ENCODE results near the gene ING4.

The ING4 gene

DNA sequence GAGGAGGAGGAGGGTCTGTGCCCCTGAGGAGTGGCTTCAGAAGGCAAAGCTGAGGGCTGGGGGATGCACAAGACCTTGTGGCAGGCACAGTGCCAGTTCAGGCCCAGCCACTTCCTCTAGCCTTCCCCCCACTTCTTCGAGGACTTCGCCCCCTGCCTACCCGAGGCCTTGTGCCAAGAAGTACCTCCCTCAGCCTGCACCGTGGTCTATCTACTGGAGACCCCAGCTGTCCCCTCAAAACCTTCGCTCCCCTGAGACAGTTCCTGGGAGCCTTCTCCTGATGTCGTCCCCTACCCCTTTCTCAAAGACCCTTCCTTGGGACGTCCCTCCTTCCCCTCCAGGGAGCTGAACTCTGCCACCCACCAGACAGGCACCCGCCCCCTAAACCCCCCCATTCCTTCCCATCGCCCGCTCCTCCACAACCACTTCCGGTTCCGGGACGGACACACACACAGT lies 25.7 kb upstream of the ING4 start:
- DNase-seq (ENCODE audit: low spot score), result no peak

DNA sequence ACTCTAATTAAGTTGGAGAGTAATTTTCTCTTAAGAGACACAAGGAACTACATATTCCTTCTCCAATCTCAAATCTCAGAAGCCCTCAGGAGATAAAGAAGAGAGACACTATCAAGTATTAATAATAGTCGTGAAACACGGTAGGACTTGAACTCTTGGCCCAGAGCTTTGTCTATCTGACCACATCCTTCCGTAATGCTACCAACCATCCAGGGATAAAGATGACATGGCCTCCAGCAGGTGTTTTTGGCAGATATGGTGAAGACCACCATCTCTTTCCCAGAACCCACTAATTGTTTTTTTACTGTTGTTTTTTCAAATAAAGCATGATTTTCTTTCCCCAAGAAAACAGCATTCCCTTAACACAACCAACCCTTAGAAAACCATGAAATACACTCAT lies 22.9 kb upstream of the ING4 start:
- DNase-seq (ENCODE audit: low spot score), result no peak

GRCh38 chr12:6684609-6685008 lies 21.7 kb upstream of the ING4 start:
- no peak for DNase-seq (ENCODE audit: low spot score)

DNA sequence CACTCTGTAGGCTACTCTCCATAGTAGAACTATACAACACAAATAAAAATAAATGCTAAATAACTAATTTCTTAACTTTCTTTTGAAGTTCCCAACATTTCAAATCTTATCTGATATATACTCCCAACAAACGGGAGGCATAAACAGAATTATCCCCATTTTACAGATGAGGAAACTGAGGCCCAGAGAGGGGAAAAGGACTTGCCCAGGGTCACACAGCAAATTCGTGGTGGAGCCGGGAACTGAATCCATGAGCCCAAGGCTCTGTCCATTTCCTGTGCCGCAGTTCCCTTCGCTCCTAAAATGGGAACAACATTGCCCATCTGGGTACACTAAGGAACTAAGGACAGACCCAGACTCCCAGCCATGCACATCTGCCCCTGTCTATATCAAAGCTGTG lies 14.0 kb upstream of the ING4 start:
- no peak for DNase-seq (ENCODE audit: low spot score)

GRCh38 chr12:6672143-6672542 lies 9.2 kb upstream of the ING4 start:
- DNase-seq (ENCODE audit: low spot score), result no peak

GRCh38 chr12:6667559-6668210 lies 4.8 kb upstream of the ING4 start:
- DNase-seq (ENCODE audit: low spot score), result no peak

DNA sequence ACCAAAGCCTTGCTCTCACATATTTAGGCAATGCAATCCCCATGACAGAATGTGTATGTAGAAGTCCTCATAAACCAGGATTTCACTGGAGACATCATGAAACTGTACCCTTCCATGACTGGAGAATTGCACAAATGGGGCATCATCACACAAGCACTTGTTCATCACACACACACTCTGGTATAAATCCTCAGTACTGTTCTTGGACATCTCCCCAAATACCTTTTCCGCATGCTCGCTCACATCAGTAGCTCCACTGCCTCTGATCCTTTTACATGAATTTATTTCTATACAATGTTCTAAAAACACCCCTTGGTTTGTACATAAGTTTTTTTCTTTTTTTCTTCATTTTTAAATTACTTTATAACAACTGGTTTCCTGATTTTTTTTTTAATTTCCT lies 3.3 kb upstream of the ING4 start:
- DNase-seq (ENCODE audit: low spot score), result no peak

DNA sequence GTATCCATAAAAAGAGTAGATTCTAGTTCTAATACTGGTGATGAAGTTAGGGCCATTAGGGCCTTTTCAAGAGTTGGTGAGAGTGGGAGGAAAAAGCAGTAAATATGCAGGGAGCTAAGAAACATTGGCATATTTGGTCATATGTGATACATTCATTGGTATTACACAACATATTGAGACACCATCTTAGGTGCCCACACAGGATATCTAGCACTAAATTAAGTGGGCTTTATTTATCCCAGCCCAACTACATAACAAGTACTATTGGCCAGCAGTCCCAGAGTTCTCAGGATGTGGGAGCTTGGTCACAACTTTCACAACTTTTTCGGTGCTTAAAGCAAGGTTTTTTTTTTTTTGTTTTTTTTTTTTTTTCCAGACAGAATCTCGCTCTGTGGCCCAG lies 2.0 kb upstream of the ING4 start:
- no peak for DNase-seq (ENCODE audit: low spot score)

GRCh38 chr12:6662602-6662905 lies 365 bp downstream of the ING4 start:
- DNase-seq (ENCODE audit: low spot score), result no peak

DNA sequence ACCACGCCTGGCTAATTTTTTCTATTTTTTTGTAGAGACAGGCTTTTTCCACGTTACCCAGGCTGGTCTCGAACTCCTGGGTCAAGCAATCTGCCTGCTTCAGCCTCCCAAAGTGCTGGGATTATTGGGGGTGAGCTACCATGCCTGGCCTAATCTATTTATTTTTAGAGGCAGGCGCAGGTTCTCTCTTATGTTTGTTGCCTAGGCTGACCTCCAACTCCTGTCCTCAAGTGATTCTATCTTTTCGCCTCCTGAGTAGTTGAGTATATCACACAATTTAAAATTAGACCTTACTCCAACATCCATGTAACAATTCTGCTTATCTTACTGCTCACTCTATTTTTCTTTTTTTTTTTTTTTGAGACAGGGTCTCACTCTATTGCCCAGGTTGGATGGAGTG lies 8.9 kb downstream of the ING4 start:
- DNase-seq (ENCODE audit: low spot score), result no peak

- DNase-seq (ENCODE audit: low spot score), result no peak
Observed at GRCh38 chr12:6653342-6653741, 9.6 kb downstream of the ING4 start.

DNA sequence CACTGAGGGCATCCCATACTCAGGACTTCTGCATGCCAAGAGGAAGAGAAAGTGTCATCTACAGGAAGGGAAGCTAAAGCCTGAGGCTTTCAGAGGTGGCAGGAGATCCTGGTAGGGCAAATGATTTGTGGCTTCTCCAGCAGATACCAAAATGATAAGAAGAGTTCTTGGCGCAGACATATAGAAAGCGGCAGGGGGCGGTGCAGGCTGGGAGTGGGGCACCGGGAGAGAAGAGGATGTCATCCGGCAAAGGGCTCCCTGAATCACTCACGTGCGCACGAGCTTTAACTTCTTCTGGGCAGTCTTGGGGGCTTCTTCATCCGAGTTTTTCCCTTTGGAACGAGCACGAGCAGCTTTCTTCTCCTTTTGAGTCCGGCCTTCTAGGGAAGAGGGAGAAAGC lies 10.5 kb downstream of the ING4 start:
- no peak for DNase-seq (ENCODE audit: low spot score)

GRCh38 chr12:6650832-6651231 lies 12.1 kb downstream of the ING4 start:
- no peak for DNase-seq (ENCODE audit: low spot score)

GRCh38 chr12:6647083-6647604 lies 15.8 kb downstream of the ING4 start, which contains the start of gene ACRBP:
TSS of gene ACRBP (minus strand) at chr12:6647432. CDS start at chr12:6647366, 66 bp downstream.
- peak; percentile 87 for DNase-seq (ENCODE audit: low spot score)

- DNase-seq (ENCODE audit: low spot score), result no peak
Observed at GRCh38 chr12:6646276-6647082, 16.4 kb downstream of the ING4 start.

DNA sequence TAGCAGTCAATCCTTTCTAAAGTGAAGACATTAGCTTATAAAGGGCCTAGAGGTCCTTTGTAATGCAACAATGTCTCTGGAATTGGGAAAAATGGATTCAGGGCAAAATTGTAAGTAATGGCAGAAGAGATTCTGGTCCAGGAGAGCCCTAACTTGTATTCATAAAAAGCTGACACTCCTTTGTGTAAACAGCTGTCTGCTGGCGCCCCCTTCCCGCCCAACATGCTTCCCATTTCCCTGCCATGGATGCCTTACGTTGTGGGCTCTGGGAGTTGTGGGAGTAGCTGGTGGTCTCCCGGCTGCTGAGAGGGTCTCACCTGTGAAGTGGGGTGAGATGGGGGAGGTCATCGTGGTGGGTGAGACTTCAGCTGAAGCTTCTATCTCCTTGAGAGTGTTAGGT lies 18.0 kb downstream of the ING4 start:
- DNase-seq (ENCODE audit: low spot score), result peak; percentile 62

GRCh38 chr12:6644257-6644596 lies 18.7 kb downstream of the ING4 start:
- DNase-seq (ENCODE audit: low spot score), result no peak

- no peak for DNase-seq (ENCODE audit: low spot score)
Observed at GRCh38 chr12:6643569-6644256, 19.2 kb downstream of the ING4 start.

DNA sequence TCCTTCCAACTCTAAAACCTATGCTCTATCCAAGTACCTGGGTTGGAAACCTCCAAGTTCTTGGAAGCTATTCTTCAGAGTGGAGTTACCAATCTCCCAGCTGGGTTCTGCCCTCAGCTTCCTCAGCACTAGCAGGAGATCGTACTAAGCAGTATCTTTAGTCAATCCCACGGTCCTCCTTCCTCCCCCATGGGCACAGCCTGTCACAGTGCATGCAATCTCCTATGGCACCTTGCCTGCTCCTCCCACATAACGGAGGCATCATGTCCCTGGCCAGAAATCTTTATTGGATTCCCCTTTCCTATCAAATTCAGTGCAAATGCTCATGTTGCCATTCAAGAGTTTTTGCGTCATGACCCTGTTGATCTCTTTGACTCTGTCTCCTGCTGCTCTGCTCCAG lies 21.8 kb downstream of the ING4 start:
- DNase-seq (ENCODE audit: low spot score), result no peak

GRCh38 chr12:6640497-6640896 lies 22.4 kb downstream of the ING4 start:
- DNase-seq (ENCODE audit: low spot score), result no peak

GRCh38 chr12:6639151-6639801 lies 23.6 kb downstream of the ING4 start:
- no peak for DNase-seq (ENCODE audit: low spot score)

GRCh38 chr12:6638305-6638704 lies 24.6 kb downstream of the ING4 start:
- DNase-seq (ENCODE audit: low spot score), result no peak

All from ecto neural progenitor cell (in vitro differentiated cells).